Measurements from ENCODE around the gene TNFAIP8L1.

The TNFAIP8L1 gene

DNA sequence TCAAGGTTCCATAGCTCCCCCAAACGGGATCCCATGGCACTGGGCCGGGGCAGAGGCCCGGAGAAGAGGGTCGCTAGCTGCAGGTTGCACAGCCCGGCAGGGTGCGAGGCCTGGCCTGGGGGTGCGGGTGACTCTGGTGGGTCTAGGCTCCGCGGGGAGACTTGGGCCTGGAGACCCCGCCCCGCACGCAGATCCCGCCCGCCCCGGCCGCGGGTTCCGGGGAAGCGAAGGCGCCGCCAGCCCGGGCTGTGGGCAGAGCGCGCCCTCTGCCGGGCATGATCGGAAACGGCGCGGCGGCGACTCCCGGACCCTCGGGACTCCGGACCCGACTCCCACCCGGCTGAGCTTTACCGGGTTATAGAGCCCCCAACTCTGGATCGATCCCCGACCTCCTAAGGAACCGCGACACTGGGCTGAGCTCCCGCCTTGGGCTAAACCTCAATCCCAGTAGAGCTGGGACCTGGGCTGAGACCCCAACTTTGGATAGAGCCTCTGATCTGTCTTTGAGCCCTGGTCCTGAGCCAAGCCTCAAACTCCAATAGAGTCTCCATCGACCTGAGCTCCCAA, 3.1 kb upstream of the TNFAIP8L1 start:
- peak; percentile 50 for ATAC-seq
- no peak for TF ChIP-seq ZNF565 (CRISPR knock-in tag; conservative IDR thresholded peaks at IDR 0.05; ENCODE audit: low read depth)
- no peak for TF ChIP-seq TOX (CRISPR knock-in tag; IDR thresholded peaks at IDR 0.05; ENCODE audit: borderline replicate concordance)
- no peak for TF ChIP-seq RARB (CRISPR knock-in tag; IDR thresholded peaks at IDR 0.05)
- TF ChIP-seq ZC3H10 (CRISPR knock-in tag; IDR thresholded peaks at IDR 0.05), result no peak
- TF ChIP-seq ARNTL (CRISPR knock-in tag; IDR thresholded peaks at IDR 0.05; ENCODE audit: borderline replicate concordance, low read depth), result no peak
- TF ChIP-seq, protein P1, sequence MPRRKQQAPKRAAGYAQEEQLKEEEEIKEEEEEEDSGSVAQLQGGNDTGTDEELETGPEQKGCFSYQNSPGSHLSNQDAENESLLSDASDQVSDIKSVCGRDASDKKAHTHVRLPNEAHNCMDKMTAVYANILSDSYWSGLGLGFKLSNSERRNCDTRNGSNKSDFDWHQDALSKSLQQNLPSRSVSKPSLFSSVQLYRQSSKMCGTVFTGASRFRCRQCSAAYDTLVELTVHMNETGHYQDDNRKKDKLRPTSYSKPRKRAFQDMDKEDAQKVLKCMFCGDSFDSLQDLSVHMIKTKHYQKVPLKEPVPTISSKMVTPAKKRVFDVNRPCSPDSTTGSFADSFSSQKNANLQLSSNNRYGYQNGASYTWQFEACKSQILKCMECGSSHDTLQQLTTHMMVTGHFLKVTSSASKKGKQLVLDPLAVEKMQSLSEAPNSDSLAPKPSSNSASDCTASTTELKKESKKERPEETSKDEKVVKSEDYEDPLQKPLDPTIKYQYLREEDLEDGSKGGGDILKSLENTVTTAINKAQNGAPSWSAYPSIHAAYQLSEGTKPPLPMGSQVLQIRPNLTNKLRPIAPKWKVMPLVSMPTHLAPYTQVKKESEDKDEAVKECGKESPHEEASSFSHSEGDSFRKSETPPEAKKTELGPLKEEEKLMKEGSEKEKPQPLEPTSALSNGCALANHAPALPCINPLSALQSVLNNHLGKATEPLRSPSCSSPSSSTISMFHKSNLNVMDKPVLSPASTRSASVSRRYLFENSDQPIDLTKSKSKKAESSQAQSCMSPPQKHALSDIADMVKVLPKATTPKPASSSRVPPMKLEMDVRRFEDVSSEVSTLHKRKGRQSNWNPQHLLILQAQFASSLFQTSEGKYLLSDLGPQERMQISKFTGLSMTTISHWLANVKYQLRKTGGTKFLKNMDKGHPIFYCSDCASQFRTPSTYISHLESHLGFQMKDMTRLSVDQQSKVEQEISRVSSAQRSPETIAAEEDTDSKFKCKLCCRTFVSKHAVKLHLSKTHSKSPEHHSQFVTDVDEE (CRISPR knock-in tag; IDR thresholded peaks at IDR 0.05), result no peak
- TF ChIP-seq ZNF70 (CRISPR knock-in tag; IDR thresholded peaks at IDR 0.05), result no peak
- no peak for TF ChIP-seq TCF4 (CRISPR knock-in tag; IDR thresholded peaks at IDR 0.05; ENCODE audit: borderline replicate concordance)

DNA sequence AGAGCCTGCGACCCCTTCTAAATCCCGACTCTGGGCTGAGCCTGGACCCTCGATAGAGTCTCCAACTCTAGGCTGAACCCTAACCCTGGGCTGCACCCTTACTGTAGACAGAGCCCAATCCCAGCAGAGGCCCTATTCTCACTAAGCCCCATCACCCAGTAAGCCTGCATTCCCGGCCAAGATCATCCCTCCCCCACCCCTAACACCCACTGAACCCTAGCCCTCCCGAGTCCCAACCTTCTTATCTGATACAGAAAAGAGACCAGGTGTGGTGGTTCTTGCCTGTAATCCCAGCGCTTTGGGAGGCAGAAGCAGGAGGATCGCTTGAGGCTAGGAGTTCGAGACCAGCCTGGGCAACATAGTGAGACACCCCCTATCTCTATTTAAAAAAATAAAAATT, 2.6 kb upstream of the TNFAIP8L1 start:
- no peak for TF ChIP-seq ZNF8 (CRISPR knock-in tag; IDR thresholded peaks at IDR 0.05)
- TF ChIP-seq OSR1 (CRISPR knock-in tag; IDR thresholded peaks at IDR 0.05), result no peak
- TF ChIP-seq, protein P2, sequence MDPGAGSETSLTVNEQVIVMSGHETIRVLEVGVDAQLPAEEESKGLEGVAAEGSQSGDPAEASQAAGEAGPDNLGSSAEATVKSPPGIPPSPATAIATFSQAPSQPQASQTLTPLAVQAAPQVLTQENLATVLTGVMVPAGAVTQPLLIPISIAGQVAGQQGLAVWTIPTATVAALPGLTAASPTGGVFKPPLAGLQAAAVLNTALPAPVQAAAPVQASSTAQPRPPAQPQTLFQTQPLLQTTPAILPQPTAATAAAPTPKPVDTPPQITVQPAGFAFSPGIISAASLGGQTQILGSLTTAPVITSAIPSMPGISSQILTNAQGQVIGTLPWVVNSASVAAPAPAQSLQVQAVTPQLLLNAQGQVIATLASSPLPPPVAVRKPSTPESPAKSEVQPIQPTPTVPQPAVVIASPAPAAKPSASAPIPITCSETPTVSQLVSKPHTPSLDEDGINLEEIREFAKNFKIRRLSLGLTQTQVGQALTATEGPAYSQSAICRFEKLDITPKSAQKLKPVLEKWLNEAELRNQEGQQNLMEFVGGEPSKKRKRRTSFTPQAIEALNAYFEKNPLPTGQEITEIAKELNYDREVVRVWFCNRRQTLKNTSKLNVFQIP (CRISPR knock-in tag; IDR thresholded peaks at IDR 0.05; ENCODE audit: borderline replicate concordance, low read depth), result no peak
- TF ChIP-seq, protein P3, sequence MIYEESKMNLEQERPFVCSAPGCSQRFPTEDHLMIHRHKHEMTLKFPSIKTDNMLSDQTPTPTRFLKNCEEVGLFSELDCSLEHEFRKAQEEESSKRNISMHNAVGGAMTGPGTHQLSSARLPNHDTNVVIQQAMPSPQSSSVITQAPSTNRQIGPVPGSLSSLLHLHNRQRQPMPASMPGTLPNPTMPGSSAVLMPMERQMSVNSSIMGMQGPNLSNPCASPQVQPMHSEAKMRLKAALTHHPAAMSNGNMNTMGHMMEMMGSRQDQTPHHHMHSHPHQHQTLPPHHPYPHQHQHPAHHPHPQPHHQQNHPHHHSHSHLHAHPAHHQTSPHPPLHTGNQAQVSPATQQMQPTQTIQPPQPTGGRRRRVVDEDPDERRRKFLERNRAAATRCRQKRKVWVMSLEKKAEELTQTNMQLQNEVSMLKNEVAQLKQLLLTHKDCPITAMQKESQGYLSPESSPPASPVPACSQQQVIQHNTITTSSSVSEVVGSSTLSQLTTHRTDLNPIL (CRISPR knock-in tag; IDR thresholded peaks at IDR 0.05; ENCODE audit: low read depth), result no peak
- TF ChIP-seq ZFP3 (CRISPR knock-in tag; IDR thresholded peaks at IDR 0.05), result no peak
- no peak for TF ChIP-seq TCF4 (CRISPR knock-in tag; IDR thresholded peaks at IDR 0.05; ENCODE audit: borderline replicate concordance)
- no peak for ATAC-seq

DNA sequence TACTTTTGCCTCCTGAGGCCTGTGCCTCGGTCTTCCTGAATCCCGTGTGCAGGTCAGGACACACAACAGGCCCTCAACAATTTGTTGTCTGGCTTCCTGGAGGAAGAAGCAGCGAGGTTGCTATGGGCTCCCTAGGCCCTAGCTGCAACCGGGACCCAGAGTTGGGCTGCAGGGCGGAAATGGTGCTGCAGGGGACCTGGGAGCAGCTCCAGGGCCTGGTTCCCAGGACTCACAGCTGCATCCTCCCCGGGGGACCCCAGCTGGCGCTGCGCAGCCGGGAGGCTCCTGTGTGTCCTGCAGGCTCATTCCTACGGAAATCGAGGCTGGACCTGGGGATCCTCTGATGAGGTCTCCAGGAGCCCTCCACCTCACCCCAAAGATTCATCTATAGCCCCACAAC, 999 bp upstream of the TNFAIP8L1 start:
- TF ChIP-seq, protein P4, sequence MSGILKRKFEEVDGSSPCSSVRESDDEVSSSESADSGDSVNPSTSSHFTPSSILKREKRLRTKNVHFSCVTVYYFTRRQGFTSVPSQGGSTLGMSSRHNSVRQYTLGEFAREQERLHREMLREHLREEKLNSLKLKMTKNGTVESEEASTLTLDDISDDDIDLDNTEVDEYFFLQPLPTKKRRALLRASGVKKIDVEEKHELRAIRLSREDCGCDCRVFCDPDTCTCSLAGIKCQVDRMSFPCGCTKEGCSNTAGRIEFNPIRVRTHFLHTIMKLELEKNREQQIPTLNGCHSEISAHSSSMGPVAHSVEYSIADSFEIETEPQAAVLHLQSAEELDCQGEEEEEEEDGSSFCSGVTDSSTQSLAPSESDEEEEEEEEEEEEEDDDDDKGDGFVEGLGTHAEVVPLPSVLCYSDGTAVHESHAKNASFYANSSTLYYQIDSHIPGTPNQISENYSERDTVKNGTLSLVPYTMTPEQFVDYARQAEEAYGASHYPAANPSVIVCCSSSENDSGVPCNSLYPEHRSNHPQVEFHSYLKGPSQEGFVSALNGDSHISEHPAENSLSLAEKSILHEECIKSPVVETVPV (CRISPR knock-in tag; IDR thresholded peaks at IDR 0.05), result no peak
- no peak for TF ChIP-seq TCF4 (CRISPR knock-in tag; IDR thresholded peaks at IDR 0.05; ENCODE audit: borderline replicate concordance)
- no peak for TF ChIP-seq TOX (CRISPR knock-in tag; IDR thresholded peaks at IDR 0.05; ENCODE audit: borderline replicate concordance)
- no peak for TF ChIP-seq ESRRG (CRISPR knock-in tag; IDR thresholded peaks at IDR 0.05)
- TF ChIP-seq BACH2 (CRISPR knock-in tag; IDR thresholded peaks at IDR 0.05; ENCODE audit: borderline replicate concordance), result no peak
- no peak for TF ChIP-seq ARNTL (CRISPR knock-in tag; IDR thresholded peaks at IDR 0.05; ENCODE audit: borderline replicate concordance, low read depth)
- TF ChIP-seq, protein P2 (CRISPR knock-in tag; IDR thresholded peaks at IDR 0.05; ENCODE audit: borderline replicate concordance, low read depth), result no peak
- no peak for TF ChIP-seq ZC3H10 (CRISPR knock-in tag; IDR thresholded peaks at IDR 0.05)
- TF ChIP-seq SNAI2 (CRISPR knock-in tag; IDR thresholded peaks at IDR 0.05), result no peak
- TF ChIP-seq OSR1 (CRISPR knock-in tag; IDR thresholded peaks at IDR 0.05), result no peak
- TF ChIP-seq, protein P5, sequence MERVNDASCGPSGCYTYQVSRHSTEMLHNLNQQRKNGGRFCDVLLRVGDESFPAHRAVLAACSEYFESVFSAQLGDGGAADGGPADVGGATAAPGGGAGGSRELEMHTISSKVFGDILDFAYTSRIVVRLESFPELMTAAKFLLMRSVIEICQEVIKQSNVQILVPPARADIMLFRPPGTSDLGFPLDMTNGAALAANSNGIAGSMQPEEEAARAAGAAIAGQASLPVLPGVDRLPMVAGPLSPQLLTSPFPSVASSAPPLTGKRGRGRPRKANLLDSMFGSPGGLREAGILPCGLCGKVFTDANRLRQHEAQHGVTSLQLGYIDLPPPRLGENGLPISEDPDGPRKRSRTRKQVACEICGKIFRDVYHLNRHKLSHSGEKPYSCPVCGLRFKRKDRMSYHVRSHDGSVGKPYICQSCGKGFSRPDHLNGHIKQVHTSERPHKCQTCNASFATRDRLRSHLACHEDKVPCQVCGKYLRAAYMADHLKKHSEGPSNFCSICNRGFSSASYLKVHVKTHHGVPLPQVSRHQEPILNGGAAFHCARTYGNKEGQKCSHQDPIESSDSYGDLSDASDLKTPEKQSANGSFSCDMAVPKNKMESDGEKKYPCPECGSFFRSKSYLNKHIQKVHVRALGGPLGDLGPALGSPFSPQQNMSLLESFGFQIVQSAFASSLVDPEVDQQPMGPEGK (CRISPR knock-in tag; IDR thresholded peaks at IDR 0.05; ENCODE audit: borderline replicate concordance), result no peak
- no peak for TF ChIP-seq ZFP3 (CRISPR knock-in tag; IDR thresholded peaks at IDR 0.05)
- ATAC-seq, result no peak

Data from SK-N-SH treated with all-trans-retinoic acid at 6 μM for 48 hours (cell line).